Spleen (tissue), 11 donors: Measurements from ENCODE around the gene SETD3. TPM values are rescaled to one million over a fixed set of nuclear protein-coding genes. Genes with fewer than 3 reads are reported as not detected.

Source experiments
- DNase-seq: peaks from one replicate; pipeline ENCODE4 v3.0.0-alpha.2; 2020
- H3K27ac ChIP-seq, 8 donors: fragments of 200-600 bp; sonication (generic) in 7 of 8; 1 replicate in 4 of 8; 2 replicates in 4 of 8; pipeline versions ENCODE4 v1.5.0 to v1.8.0; 2016 to 2021; ENCODE audit warnings: inconsistent platforms in 4 of 8, mild to moderate bottlenecking in 4 of 8, moderate library complexity in 1 of 8
- H3K27me3 ChIP-seq, 7 donors: fragments of 200-600 bp; sonication (generic) in 6 of 7; replicated peaks in 1 of 7; 1 replicate in 4 of 7; 2 replicates in 3 of 7; pipeline versions ENCODE4 v1.5.0 to v1.8.0; 2016 to 2021; ENCODE audit warnings: inconsistent platforms in 3 of 7, mild to moderate bottlenecking in 1 of 7
- H3K36me3 ChIP-seq, 6 donors: fragments of 200-600 bp; sonication (generic) in 5 of 6; 1 replicate in 4 of 6; 2 replicates in 2 of 6; pipeline versions ENCODE4 v1.5.0 to v1.8.0; 2016 to 2021; ENCODE audit warnings: inconsistent platforms in 2 of 6
- H3K4me1 ChIP-seq, 6 donors: fragments of 200-600 bp; sonication (generic) in 5 of 6; 1 replicate in 3 of 6; 2 replicates in 3 of 6; pipeline versions ENCODE4 v1.5.0 to v1.8.0; 2016 to 2021; ENCODE audit warnings: inconsistent platforms in 3 of 6
- H3K4me3 ChIP-seq, 8 donors: fragments of 200-600 bp; sonication (generic) in 7 of 8; 1 replicate in 4 of 8; 2 replicates in 4 of 8; pipeline versions ENCODE4 v1.5.0 to v1.8.0; 2016 to 2021; ENCODE audit warnings: inconsistent platforms in 4 of 8, mild to moderate bottlenecking in 4 of 8, moderate library complexity in 2 of 8
- H3K9me3 ChIP-seq, 8 donors: fragments of 200-600 bp; sonication (generic) in 7 of 8; 1 replicate in 4 of 8; 2 replicates in 4 of 8; pipeline versions ENCODE4 v1.5.0 to v1.8.0; 2016 to 2021; ENCODE audit warnings: inconsistent platforms in 4 of 8
- POLR2A ChIP-seq, 3 donors: fragments of 450-650 bp; IDR thresholded peaks; one replicate each; pipeline ENCODE4 v1.5.1; 2017; ENCODE audit warnings: antibody characterized with exemption in 3 of 3, mild to moderate bottlenecking in 1 of 3
- POLR2AphosphoS5 ChIP-seq, 3 donors: sonication (generic); formaldehyde crosslinking; IDR thresholded peaks; one replicate each; pipeline ENCODE4 v1.5.1; 2017; ENCODE audit warnings: antibody characterized with exemption in 3 of 3
- WGBS, 5 donors: extraction: QIAGEN DNeasy Blood & Tissue Kit in 3 of 5; methylation state at CpG; one replicate each; pipeline versions ENCODE4 v1.1.5 to v1.1.7; 2013 to 2018; 5-methylcytosine and 5-hydroxymethylcytosine counted together
- intact Hi-C: fragments of 100-400 bp; cut with DNase I; formaldehyde crosslinking; loops from one replicate; pipeline ENCODE4 v1.15.0; 2023; ENCODE audit warnings: low total_unique reads
- polyA plus RNA-seq, 3 donors: library from polyadenylated mRNA; stranded (reverse); fragments of 200-250 nt; gene quantifications; one replicate each; pipeline ENCODE4 v1.2.1, GENCODE V29; 2013
- total RNA-seq, 7 donors: library from RNA; depleted of rRNA in 3 of 7; stranded (reverse); fragments of >200 nt in 3 of 7; fragmentation: NEBNext Ultra II Directional in 4 of 7; extraction: Animal tissue kit (Norgen Biotek cat#: 25700) in 4 of 7; gene quantifications; one replicate each; pipeline versions ENCODE4 v1.1.0 to v1.2.1, GENCODE V29; 2016 to 2021
- TF ChIP-seq, protein P1 (sequence below), 11 experiments: fragments of 200-600 bp in 7 of 11; fragments of 450-650 bp in 4 of 11; sonication (generic) in 4 of 11; IDR thresholded peaks in 8 of 11; conservative IDR thresholded peaks in 3 of 11; 1 replicate in 7 of 11; 2 replicates in 4 of 11; pipeline versions ENCODE4 v1.4.0 to v1.8.0; 2016 to 2021; ENCODE audit warnings: antibody characterized with exemption in 11 of 11, inconsistent platforms in 4 of 11, mild to moderate bottlenecking in 1 of 11
- donor health status: healthy with polysubstance abuse.
- donor health status: DM: no; HTN: no; CAD: no; lungs with moderate emphysema.
- donor health status: DM: no; HTN: no; CAD: no.
- donor health status: Bipolar disorder and iron deficiency.
- donor health status: healthy.
- donor health status: DM: no; HTN: no; CAD: no.
- donor health status: DM: yes; HTN: yes; CAD: no.

Gene SETD3
- total and polyA plus RNA-seq, 10 donors: 18.1 to 84.4 (median 62.4) TPM

DNA sequence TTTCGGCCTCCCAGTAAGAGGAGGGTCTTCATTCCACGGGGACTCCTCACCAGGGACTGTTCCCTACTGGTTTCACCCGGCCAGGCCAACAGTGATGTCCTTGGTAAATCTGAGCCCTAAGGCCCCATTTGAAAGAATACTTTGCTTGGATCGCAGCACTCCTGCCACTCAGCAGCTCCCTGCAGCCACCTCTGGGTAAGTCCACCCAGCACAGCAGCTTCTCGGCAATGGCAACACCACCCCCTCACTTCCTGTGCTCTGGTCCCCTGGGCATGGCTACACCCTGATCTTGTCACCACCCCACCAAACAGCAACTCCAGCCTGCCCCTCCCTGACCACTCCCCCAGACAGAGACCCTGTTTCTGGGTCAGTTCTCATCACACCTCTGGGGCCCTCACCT is 100.3 kb downstream of the SETD3 start:
- intact Hi-C loops: no loop called here
- Histone ChIP-seq H3K27ac (no peak overlapping the region), H3K9me3 (no peaks in the 10 kb centered on the region), H3K4me1 (no peaks in the 10 kb centered on the region), H3K36me3 (no peaks in the 10 kb centered on the region), H3K27me3 (peaks cover 0 to 56% (median 6%) of the 10 kb centered on the region in 7 donors), H3K4me3 (no peak overlapping the region)
- DNase-seq: no peak
- TF ChIP-seq, protein P1, sequence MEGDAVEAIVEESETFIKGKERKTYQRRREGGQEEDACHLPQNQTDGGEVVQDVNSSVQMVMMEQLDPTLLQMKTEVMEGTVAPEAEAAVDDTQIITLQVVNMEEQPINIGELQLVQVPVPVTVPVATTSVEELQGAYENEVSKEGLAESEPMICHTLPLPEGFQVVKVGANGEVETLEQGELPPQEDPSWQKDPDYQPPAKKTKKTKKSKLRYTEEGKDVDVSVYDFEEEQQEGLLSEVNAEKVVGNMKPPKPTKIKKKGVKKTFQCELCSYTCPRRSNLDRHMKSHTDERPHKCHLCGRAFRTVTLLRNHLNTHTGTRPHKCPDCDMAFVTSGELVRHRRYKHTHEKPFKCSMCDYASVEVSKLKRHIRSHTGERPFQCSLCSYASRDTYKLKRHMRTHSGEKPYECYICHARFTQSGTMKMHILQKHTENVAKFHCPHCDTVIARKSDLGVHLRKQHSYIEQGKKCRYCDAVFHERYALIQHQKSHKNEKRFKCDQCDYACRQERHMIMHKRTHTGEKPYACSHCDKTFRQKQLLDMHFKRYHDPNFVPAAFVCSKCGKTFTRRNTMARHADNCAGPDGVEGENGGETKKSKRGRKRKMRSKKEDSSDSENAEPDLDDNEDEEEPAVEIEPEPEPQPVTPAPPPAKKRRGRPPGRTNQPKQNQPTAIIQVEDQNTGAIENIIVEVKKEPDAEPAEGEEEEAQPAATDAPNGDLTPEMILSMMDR (IDR thresholded peaks at IDR 0.05 in 8 of 11, conservative IDR thresholded peaks at IDR 0.05 in 3 of 11): no peak
- TF ChIP-seq POLR2AphosphoS5 (IDR thresholded peaks at IDR 0.05) (no peak), POLR2A (IDR thresholded peaks at IDR 0.05) (no peak)
- 42 to 61% (median 52%) methylated on average over 5 of the region's 5 CpGs for WGBS, 5 donors

DNA sequence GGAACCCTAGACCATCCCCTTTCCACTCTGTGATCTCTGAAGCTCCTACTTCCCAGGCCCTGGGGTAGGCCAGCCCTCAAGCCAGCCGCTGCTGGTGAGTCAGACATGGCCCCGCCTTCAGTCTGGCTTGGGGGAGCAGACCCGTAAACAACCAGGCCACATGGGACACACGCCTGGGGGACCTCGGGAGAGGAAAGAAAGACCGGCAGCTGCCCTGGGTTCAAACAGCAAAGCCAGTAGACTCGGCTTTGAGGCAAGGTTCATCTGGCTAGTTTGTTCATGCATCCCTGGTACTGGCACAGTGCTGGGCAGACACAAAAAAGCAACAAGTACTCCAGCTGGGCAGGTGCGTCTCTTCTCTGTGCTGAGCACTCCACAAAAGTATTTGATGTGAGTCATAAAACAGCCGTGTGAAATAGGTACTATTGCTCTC is 101.9 kb downstream of the SETD3 start:
- H3K27me3 ChIP-seq: peaks cover 0 to 51% (median 6%) of the 10 kb centered on the region in 7 donors
- 67 to 82% (median 72%) methylated on average over 6 to 9 of the region's 9 CpGs for WGBS, 5 donors
- intact Hi-C loops: no loop called here
- H3K36me3 ChIP-seq: no peaks in the 10 kb centered on the region
- no peaks in the 10 kb centered on the region for H3K9me3 ChIP-seq
- no peak overlapping the region for H3K27ac ChIP-seq
- H3K4me3 ChIP-seq: no peak overlapping the region
- TF ChIP-seq, protein P1 (IDR thresholded peaks at IDR 0.05 in 8 of 11, conservative IDR thresholded peaks at IDR 0.05 in 3 of 11): no peak
- no peak for TF ChIP-seq POLR2AphosphoS5 (IDR thresholded peaks at IDR 0.05)
- no peak for TF ChIP-seq POLR2A (IDR thresholded peaks at IDR 0.05)
- H3K4me1 ChIP-seq: no peaks in the 10 kb centered on the region
- no peak for DNase-seq

DNA sequence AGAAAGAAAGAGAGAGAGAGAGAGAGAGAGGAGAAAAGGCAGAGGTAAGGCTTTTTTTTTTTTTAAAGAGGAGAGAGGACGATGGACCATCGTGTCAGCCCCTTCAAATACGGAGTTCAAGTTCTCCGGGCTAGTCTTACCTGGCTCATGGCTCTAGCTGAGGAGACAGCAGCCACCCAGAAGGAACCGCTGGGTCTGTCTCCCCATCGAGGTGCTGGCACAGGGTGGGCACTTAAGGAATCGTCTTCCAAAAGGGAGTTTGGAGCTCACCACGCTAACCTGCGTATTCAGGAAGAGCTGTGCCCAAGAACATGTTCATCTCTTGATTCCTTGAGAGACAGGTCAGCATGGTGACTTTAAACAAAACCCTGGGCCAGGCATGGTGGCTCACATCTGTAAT is 102.7 kb downstream of the SETD3 start:
- H3K27ac ChIP-seq: no peak overlapping the region
- TF ChIP-seq POLR2A (IDR thresholded peaks at IDR 0.05): no peak
- TF ChIP-seq, protein P1 (IDR thresholded peaks at IDR 0.05 in 8 of 11, conservative IDR thresholded peaks at IDR 0.05 in 3 of 11): no peak
- no peak for TF ChIP-seq POLR2AphosphoS5 (IDR thresholded peaks at IDR 0.05)
- H3K36me3 ChIP-seq: no peaks in the 10 kb centered on the region
- intact Hi-C loops: no loop called here
- peaks cover 0 to 43% (median 4%) of the 10 kb centered on the region in 7 donors for H3K27me3 ChIP-seq
- H3K4me1 ChIP-seq: no peaks in the 10 kb centered on the region
- H3K4me3 ChIP-seq: no peak overlapping the region
- WGBS, 5 donors: 80 to 94% (median 86%) methylated on average over 9 of the region's 9 CpGs
- no peaks in the 10 kb centered on the region for H3K9me3 ChIP-seq
- no peak for DNase-seq

DNA sequence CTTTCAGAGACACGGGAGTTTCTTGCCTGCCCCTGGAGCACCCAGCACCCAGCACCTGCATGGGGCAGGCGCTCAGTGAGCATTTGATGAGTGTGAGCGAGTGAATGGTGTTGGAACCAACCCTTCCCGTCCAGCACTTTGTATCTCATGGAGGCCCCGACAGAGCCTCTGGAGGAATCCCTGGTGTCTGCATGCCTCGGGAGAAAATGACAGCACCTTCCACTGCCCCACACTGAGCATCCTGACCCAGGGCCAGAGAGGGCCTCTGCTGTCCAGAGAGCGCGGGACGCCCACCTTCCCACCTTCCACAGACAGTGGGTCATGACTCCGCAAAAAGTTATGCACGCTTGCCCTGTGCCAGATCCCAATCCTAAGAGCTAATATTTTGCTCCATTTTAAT is 105.7 kb downstream of the SETD3 start:
- intact Hi-C loops: no loop called here
- 84 to 87% (median 85%) methylated on average over 9 to 11 of the region's 11 CpGs for WGBS, 5 donors
- Histone ChIP-seq H3K4me1 (no peaks in the 10 kb centered on the region), H3K27me3 (peaks cover 0 to 20% (median 4%) of the 10 kb centered on the region in 7 donors), H3K4me3 (no peak overlapping the region), H3K27ac (no peak overlapping the region), H3K36me3 (no peaks in the 10 kb centered on the region), H3K9me3 (peaks cover 0 to 6% (median 0%) of the 10 kb centered on the region in 8 donors)
- TF ChIP-seq POLR2A (IDR thresholded peaks at IDR 0.05) (no peak), POLR2AphosphoS5 (IDR thresholded peaks at IDR 0.05) (no peak)
- TF ChIP-seq, protein P1 (IDR thresholded peaks at IDR 0.05 in 8 of 11, conservative IDR thresholded peaks at IDR 0.05 in 3 of 11): no peak
- DNase-seq: no peak
